HepG2 (cell line): ENCODE data around the gene MAP4K3. TPM values are rescaled to one million over a fixed set of nuclear protein-coding genes. Genes with fewer than 3 reads are reported as not detected.

Experiments
- ATAC-seq: fragments of 200-7000 bp; cut with Tn5 transposase; 3 replicates; pipeline ENCODE4 v1.9.1; 2020; ENCODE audit warnings: mild to moderate bottlenecking, moderate library complexity
- BruUV-seq: library from RNA; stranded (reverse); fragments of 400-500 nt; replicated peaks from 2 replicates; lab custom pipeline; 2021; lab: Mats Ljungman, UMichigan
- CTCF ChIA-PET: fragments of 300-600 bp; formaldehyde crosslinking; extraction: SDS; loops from one replicate; lab custom pipeline; 2021; ENCODE audit warnings: low total read pairs, inconsistent platforms, low intra/inter-chr PET ratio; lab: Yijun Ruan, JAX
- POLR2A ChIA-PET: fragments of 350-600 bp; sonication (Branson Sonifier 250); formaldehyde crosslinking; loops from one replicate; lab custom pipeline; 2020; ENCODE audit warnings: antibody characterized with exemption, inconsistent platforms; lab: Yijun Ruan, JAX
- DNase-seq: peaks from one replicate; pipeline ENCODE4 v3.0.0-alpha.2; 2015; ENCODE audit warnings: low spot score
- FAIRE-seq: peaks from 3 replicates; lab custom pipeline; 2011; peaks lifted over from hg19 to GRCh38; lab: Jason Lieb, UNC
- H2AFZ ChIP-seq: one replicate; pipeline ENCODE4 v1.6.1; 2011; ENCODE audit warnings: low read length, inconsistent platforms
- H3K27ac ChIP-seq: fragments of 300-600 bp; 3 replicates; pipeline ENCODE4 v1.8.0; 2011; ENCODE audit warnings: mixed run types, mild to moderate bottlenecking, mixed read lengths, low read length, inconsistent platforms; ENCODE audit not compliant: insufficient read depth; ENCODE audit errors: extremely low read length
- H3K27me3 ChIP-seq, 2 experiments: fragments of 200-600 bp in 1 of 2; 2 replicates in 1 of 2; 3 replicates in 1 of 2; pipeline versions ENCODE4 v1.6.0 to v1.8.0; 2011; ENCODE audit warnings: low read length in 2 of 2, mild to moderate bottlenecking in 2 of 2, moderate library complexity in 2 of 2, inconsistent platforms in 1 of 2; ENCODE audit not compliant: insufficient read depth in 2 of 2, control insufficient read depth in 1 of 2
- H3K36me3 ChIP-seq, 2 experiments: fragments of 200-600 bp in 1 of 2; replicated peaks in 1 of 2; 2 replicates in 1 of 2; 3 replicates in 1 of 2; pipeline versions ENCODE4 v1.5.1 to v1.8.0; 2011; ENCODE audit warnings: low read length in 2 of 2, inconsistent platforms in 1 of 2; ENCODE audit not compliant: insufficient read depth in 2 of 2, control insufficient read depth in 1 of 2
- H3K4me1 ChIP-seq: 2 replicates; pipeline ENCODE4 v1.5.1; 2012; ENCODE audit warnings: low read length, inconsistent platforms; ENCODE audit not compliant: insufficient read depth
- H3K4me2 ChIP-seq: 2 replicates; pipeline ENCODE4 v1.6.0; 2011; ENCODE audit warnings: low read depth, low read length, inconsistent platforms
- H3K4me3 ChIP-seq, 3 experiments: fragments of 200-600 bp in 1 of 3; sonication (generic), shearing (Covaris generic) in 1 of 3; replicated peaks in 1 of 3; 2 replicates each; pipeline ENCODE4 v1.5.1; 2011 to 2016; ENCODE audit warnings: low read length in 3 of 3, inconsistent platforms in 2 of 3, low read depth in 2 of 3, mild to moderate bottlenecking in 2 of 3, control low read depth in 1 of 3, mixed read lengths in 1 of 3; ENCODE audit not compliant: insufficient read depth in 1 of 3
- H3K79me2 ChIP-seq: one replicate; pipeline ENCODE4 v1.6.1; 2011; ENCODE audit warnings: low read length, inconsistent platforms; ENCODE audit not compliant: insufficient read depth
- H3K9ac ChIP-seq: 2 replicates; pipeline ENCODE4 v1.6.0; 2011; ENCODE audit warnings: mild to moderate bottlenecking, low read depth, low read length, inconsistent platforms; ENCODE audit not compliant: insufficient read depth
- H3K9me3 ChIP-seq: 2 replicates; pipeline ENCODE4 v1.5.1; 2012; ENCODE audit warnings: mild to moderate bottlenecking, low read length
- H4K20me1 ChIP-seq: 2 replicates; pipeline ENCODE4 v1.6.0; 2011; ENCODE audit warnings: inconsistent platforms, mild to moderate bottlenecking, low read length, moderate library complexity; ENCODE audit not compliant: insufficient read depth
- ATRX ChIP-seq: sonication (generic); formaldehyde crosslinking; IDR thresholded peaks from 2 replicates; pipeline ENCODE4 v1.4.0; 2020; ENCODE audit warnings: missing genetic modification reagents, borderline replicate concordance
- BRD4 ChIP-seq: sonication (generic); formaldehyde crosslinking; IDR thresholded peaks from 2 replicates; pipeline ENCODE4 v1.4.0; 2020; ENCODE audit warnings: missing genetic modification reagents
- HNRNPUL1 ChIP-seq: fragments of 200-400 bp; formaldehyde crosslinking; IDR thresholded peaks from 2 replicates; pipeline ENCODE4 v1.6.1; 2017; ENCODE audit warnings: low read depth, mild to moderate bottlenecking, low read length, moderate library complexity
- MLLT10 ChIP-seq: sonication (generic); formaldehyde crosslinking; IDR thresholded peaks from 2 replicates; pipeline ENCODE4 v1.4.0; 2020; ENCODE audit warnings: missing genetic modification reagents
- NAIF1 ChIP-seq: sonication (generic); formaldehyde crosslinking; IDR thresholded peaks from 2 replicates; pipeline ENCODE4 v1.5.0; 2020; ENCODE audit warnings: mild to moderate bottlenecking, missing genetic modification reagents, borderline replicate concordance
- SAP130 ChIP-seq: IDR thresholded peaks from 2 replicates; pipeline ENCODE4 v1.6.1; 2016; ENCODE audit warnings: low read depth
- ZBTB38 ChIP-seq: sonication (generic); formaldehyde crosslinking; IDR thresholded peaks from 2 replicates; pipeline ENCODE4 v1.5.1; 2020; ENCODE audit warnings: mild to moderate bottlenecking, missing genetic modification reagents
- ZMAT5 ChIP-seq: sonication (generic); formaldehyde crosslinking; IDR thresholded peaks from 2 replicates; pipeline ENCODE4 v1.5.0; 2020; ENCODE audit warnings: mild to moderate bottlenecking, low read depth, missing genetic modification reagents, borderline replicate concordance
- ZSCAN25 ChIP-seq: sonication (generic); formaldehyde crosslinking; IDR thresholded peaks from 2 replicates; pipeline ENCODE4 v1.8.0; 2022; ENCODE audit warnings: mild to moderate bottlenecking, missing genetic modification reagents
- WGBS: methylation state at CpG from one replicate; pipeline ENCODE4 v1.1.6; 2017; ENCODE audit warnings: low lambda C conversion rate; 5-methylcytosine and 5-hydroxymethylcytosine counted together
- in situ Hi-C: cut with HindIII; loops from 2 replicates; pipeline ENCODE4 v1.10.0; 2017; ENCODE audit warnings: low pct_unique_long_range_greater_than_20kb; ENCODE audit not compliant: extremely low pct_ligation_motif_present
- intact Hi-C: fragments of 100-400 bp; cut with micrococcal nuclease; formaldehyde crosslinking; loops from one replicate; pipeline ENCODE4 v1.10.0; 2022; ENCODE audit not compliant: unreplicated experiment
- polyA plus RNA-seq, 8 experiments: library from polyadenylated mRNA; depleted of rRNA in 3 of 8; stranded (reverse) in 7 of 8; unstranded in 1 of 8; fragments of >200 nt; fragmentation: Illumina TruSeq in 4 of 8; extraction: Trizol in 4 of 8; gene quantifications; 2 replicates each; pipeline versions ENCODE4 v1.2.1 to v1.2.3, GENCODE V29; 2011 to 2016; ENCODE audit warnings: low read depth in 4 of 8, missing spikeins in 1 of 8, mixed read lengths in 1 of 8; ENCODE audit not compliant: insufficient read depth in 1 of 8
- total RNA-seq, 5 experiments: library from RNA; depleted of rRNA; stranded (reverse); fragments of >200 nt; fragmentation: Illumina TruSeq; extraction: Trizol; gene quantifications; 2 replicates each; pipeline ENCODE4 v1.2.3, GENCODE V29; 2016; ENCODE audit warnings: low read depth in 1 of 5
- TF ChIP-seq, protein P1 (sequence below): sonication (generic); formaldehyde crosslinking; IDR thresholded peaks from 2 replicates; pipeline ENCODE4 v1.4.0; 2020; ENCODE audit warnings: mild to moderate bottlenecking, missing genetic modification reagents

MAP4K3 gene
- total and polyA plus RNA-seq, 2 of the 13 experiments (the other 11 are each of a cell fraction or from before 2014, with no cell fraction given): 45.9 to 53.2 TPM

- Histone ChIP-seq H2AFZ (no peak overlapping the region), H3K4me1 (peaks cover 12% of the 10 kb centered on the region), H4K20me1 (no peaks in the 10 kb centered on the region), H3K9me3 (no peaks in the 10 kb centered on the region), H3K79me2 (no peaks in the 10 kb centered on the region), H3K27ac (no peak overlapping the region), H3K4me3 (no peak overlapping the region), H3K36me3 (no peaks in the 10 kb centered on the region), H3K9ac (no peak overlapping the region), H3K4me2 (no peak overlapping the region), H3K27me3 (no peaks in the 10 kb centered on the region)
- WGBS: 66% methylated on average over 3 of the region's 3 CpGs
- no peak for FAIRE-seq
- ChIA-PET POLR2A (no interaction called here), CTCF (no interaction called here)
- TF ChIP-seq ZBTB38 (CRISPR knock-in tag) (no peak), ZMAT5 (CRISPR knock-in tag) (no peak), MLLT10 (CRISPR knock-in tag) (no peak), HNRNPUL1 (no peak), NAIF1 (no peak), SAP130 (CRISPR knock-in tag) (no peak), ATRX (CRISPR knock-in tag) (no peak), ZSCAN25 (no peak), BRD4 (CRISPR knock-in tag) (no peak)
- TF ChIP-seq, protein P1, sequence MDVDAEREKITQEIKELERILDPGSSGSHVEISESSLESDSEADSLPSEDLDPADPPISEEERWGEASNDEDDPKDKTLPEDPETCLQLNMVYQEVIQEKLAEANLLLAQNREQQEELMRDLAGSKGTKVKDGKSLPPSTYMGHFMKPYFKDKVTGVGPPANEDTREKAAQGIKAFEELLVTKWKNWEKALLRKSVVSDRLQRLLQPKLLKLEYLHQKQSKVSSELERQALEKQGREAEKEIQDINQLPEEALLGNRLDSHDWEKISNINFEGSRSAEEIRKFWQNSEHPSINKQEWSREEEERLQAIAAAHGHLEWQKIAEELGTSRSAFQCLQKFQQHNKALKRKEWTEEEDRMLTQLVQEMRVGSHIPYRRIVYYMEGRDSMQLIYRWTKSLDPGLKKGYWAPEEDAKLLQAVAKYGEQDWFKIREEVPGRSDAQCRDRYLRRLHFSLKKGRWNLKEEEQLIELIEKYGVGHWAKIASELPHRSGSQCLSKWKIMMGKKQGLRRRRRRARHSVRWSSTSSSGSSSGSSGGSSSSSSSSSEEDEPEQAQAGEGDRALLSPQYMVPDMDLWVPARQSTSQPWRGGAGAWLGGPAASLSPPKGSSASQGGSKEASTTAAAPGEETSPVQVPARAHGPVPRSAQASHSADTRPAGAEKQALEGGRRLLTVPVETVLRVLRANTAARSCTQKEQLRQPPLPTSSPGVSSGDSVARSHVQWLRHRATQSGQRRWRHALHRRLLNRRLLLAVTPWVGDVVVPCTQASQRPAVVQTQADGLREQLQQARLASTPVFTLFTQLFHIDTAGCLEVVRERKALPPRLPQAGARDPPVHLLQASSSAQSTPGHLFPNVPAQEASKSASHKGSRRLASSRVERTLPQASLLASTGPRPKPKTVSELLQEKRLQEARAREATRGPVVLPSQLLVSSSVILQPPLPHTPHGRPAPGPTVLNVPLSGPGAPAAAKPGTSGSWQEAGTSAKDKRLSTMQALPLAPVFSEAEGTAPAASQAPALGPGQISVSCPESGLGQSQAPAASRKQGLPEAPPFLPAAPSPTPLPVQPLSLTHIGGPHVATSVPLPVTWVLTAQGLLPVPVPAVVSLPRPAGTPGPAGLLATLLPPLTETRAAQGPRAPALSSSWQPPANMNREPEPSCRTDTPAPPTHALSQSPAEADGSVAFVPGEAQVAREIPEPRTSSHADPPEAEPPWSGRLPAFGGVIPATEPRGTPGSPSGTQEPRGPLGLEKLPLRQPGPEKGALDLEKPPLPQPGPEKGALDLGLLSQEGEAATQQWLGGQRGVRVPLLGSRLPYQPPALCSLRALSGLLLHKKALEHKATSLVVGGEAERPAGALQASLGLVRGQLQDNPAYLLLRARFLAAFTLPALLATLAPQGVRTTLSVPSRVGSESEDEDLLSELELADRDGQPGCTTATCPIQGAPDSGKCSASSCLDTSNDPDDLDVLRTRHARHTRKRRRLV (CRISPR knock-in tag): no peak
- no peak for ATAC-seq
- in situ Hi-C loops: no loop called here
- BruUV-seq: no TSS peak
- no peak for DNase-seq
- intact Hi-C loops: no loop called here
Measured at GRCh38 chr2:39484620-39485495, 47.8 kb upstream of the MAP4K3 start.
